Stomach (tissue), 9 donors: Measurements from ENCODE around the gene DYNC1H1. TPM values are rescaled to one million over a fixed set of nuclear protein-coding genes. Genes with fewer than 3 reads are reported as not detected.

Experiments
- DNase-seq, 2 donors: peaks; one replicate each; pipeline versions ENCODE4 v3.0.0 to v3.0.0-alpha.2; 2013 to 2019
- H3K27ac ChIP-seq, 5 donors: fragments of 200-600 bp in 4 of 5; sonication (generic) in 4 of 5; one replicate each; pipeline ENCODE4 v1.5.1; 2013 to 2019; ENCODE audit warnings: mild to moderate bottlenecking in 1 of 5, moderate library complexity in 1 of 5
- H3K27me3 ChIP-seq, 3 donors: fragments of 200-600 bp; sonication (generic); one replicate each; pipeline ENCODE4 v1.5.1; 2017 to 2019; ENCODE audit warnings: mixed run types in 1 of 3
- H3K36me3 ChIP-seq, 4 donors: fragments of 200-600 bp; sonication (generic); 1 replicate in 3 of 4; 2 replicates in 1 of 4; pipeline ENCODE4 v1.5.1; 2016 to 2019
- H3K4me1 ChIP-seq, 4 donors: fragments of 200-600 bp; sonication (generic); one replicate each; pipeline ENCODE4 v1.5.1; 2016 to 2019
- H3K4me3 ChIP-seq, 4 donors: fragments of 200-600 bp; sonication (generic) in 3 of 4; one replicate each; pipeline ENCODE4 v1.5.1; 2016 to 2019; ENCODE audit warnings: mild to moderate bottlenecking in 1 of 4
- H3K9me3 ChIP-seq, 4 donors: fragments of 200-600 bp; sonication (generic); one replicate each; pipeline ENCODE4 v1.5.1; 2016 to 2019
- EP300 ChIP-seq: sonication (generic); formaldehyde crosslinking; IDR thresholded peaks from one replicate; pipeline ENCODE4 v1.6.1; 2017; ENCODE audit warnings: antibody characterized with exemption
- POLR2A ChIP-seq, 4 donors: fragments of 450-650 bp; IDR thresholded peaks; one replicate each; pipeline ENCODE4 v1.6.1; 2016; ENCODE audit warnings: antibody characterized with exemption in 4 of 4, control low read depth in 2 of 4, mild to moderate bottlenecking in 1 of 4, moderate library complexity in 1 of 4
- POLR2AphosphoS5 ChIP-seq, 3 donors: sonication (generic); formaldehyde crosslinking; IDR thresholded peaks; one replicate each; pipeline ENCODE4 v1.6.1; 2016; ENCODE audit warnings: antibody characterized with exemption in 3 of 3
- WGBS, 5 donors: extraction: QIAGEN DNeasy Blood & Tissue Kit in 3 of 5; methylation state at CpG; one replicate each; pipeline versions ENCODE4 v1.1.5 to v1.1.7; 2013 to 2018; 5-methylcytosine and 5-hydroxymethylcytosine counted together
- intact Hi-C: fragments of 100-400 bp; cut with DNase I; formaldehyde crosslinking; loops from one replicate; pipeline ENCODE4 v1.15.1; 2023; ENCODE audit warnings: low total_unique reads
- polyA plus RNA-seq, 3 donors: library from polyadenylated mRNA; stranded (reverse); fragments of 200-250 nt; gene quantifications; one replicate each; pipeline ENCODE4 v1.2.3, GENCODE V29; 2013
- total RNA-seq, 5 donors: library from RNA; depleted of rRNA; stranded (reverse); fragments of >200 nt; gene quantifications; one replicate each; pipeline versions ENCODE4 v1.1.0 to v1.2.3, GENCODE V29; 2014 to 2016
- TF ChIP-seq, protein P1 (sequence below), 7 experiments: fragments of 450-650 bp in 4 of 7; fragments of 200-600 bp in 3 of 7; sonication (generic) in 3 of 7; IDR thresholded peaks; one replicate each; pipeline ENCODE4 v1.5.1; 2016 to 2019; ENCODE audit warnings: antibody characterized with exemption in 7 of 7, control low read depth in 2 of 7, mild to moderate bottlenecking in 1 of 7
- donor health status: healthy with polysubstance abuse.
- donor health status: Bipolar disorder and iron deficiency.
- donor health status: healthy.

The DYNC1H1 gene
- total and polyA plus RNA-seq, 8 donors, result 52.9 to 651 (median 332) TPM

DNA sequence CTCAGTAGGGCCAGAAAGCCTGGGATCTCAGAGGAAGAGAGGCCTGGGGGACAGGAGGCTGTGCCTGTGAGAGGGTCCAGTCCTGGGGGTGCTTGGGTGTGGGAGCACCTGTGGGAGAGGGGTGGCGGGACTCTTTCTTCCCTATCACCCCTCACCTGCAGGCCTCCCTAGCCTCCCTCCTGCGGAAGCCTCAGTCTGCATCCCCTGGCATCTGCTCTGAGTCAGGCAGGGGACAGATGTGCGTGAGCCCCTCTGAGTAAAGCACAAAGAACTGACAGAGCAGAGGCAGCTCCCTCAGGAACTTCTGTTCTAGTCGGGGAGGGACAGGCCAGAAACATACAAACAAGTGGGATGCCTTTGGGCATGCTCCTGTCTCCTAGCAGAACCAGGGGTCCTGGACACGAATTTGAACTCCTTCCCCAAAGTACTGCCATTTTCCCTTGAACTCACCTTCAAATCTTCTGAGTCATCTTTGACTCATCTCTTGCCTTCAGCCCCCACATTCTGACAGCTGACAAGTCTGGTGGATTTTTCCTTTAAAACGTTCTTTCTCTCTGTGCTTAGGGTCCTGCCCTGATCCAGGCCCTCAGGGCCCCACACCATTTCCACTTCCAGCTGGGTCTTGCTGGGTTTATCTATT lies 131.0 kb downstream of the DYNC1H1 start:
- Histone ChIP-seq H3K9me3 (no peaks in the 10 kb centered on the region), H3K4me1 (peaks cover 0 to 9% (median 7%) of the 10 kb centered on the region in 4 donors), H3K4me3 (no peak overlapping the region), H3K36me3 (no peaks in the 10 kb centered on the region), H3K27me3 (no peaks in the 10 kb centered on the region), H3K27ac (no peak overlapping the region)
- intact Hi-C loops, result loop anchor here (5.0 kb wide), 2 partner anchors 48 to 138 kb away; no protein-coding TSS in a partner anchor
- TF ChIP-seq EP300 (no peak), POLR2A (IDR thresholded peaks at IDR 0.05) (no peak), POLR2AphosphoS5 (IDR thresholded peaks at IDR 0.05) (no peak)
- TF ChIP-seq, protein P1, sequence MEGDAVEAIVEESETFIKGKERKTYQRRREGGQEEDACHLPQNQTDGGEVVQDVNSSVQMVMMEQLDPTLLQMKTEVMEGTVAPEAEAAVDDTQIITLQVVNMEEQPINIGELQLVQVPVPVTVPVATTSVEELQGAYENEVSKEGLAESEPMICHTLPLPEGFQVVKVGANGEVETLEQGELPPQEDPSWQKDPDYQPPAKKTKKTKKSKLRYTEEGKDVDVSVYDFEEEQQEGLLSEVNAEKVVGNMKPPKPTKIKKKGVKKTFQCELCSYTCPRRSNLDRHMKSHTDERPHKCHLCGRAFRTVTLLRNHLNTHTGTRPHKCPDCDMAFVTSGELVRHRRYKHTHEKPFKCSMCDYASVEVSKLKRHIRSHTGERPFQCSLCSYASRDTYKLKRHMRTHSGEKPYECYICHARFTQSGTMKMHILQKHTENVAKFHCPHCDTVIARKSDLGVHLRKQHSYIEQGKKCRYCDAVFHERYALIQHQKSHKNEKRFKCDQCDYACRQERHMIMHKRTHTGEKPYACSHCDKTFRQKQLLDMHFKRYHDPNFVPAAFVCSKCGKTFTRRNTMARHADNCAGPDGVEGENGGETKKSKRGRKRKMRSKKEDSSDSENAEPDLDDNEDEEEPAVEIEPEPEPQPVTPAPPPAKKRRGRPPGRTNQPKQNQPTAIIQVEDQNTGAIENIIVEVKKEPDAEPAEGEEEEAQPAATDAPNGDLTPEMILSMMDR (IDR thresholded peaks at IDR 0.05), result no peak
- no peak for DNase-seq
- whole genome bisulfite sequencing, 5 donors, result 77 to 88% (median 85%) methylated on average over 6 of the region's 6 CpGs

DNA sequence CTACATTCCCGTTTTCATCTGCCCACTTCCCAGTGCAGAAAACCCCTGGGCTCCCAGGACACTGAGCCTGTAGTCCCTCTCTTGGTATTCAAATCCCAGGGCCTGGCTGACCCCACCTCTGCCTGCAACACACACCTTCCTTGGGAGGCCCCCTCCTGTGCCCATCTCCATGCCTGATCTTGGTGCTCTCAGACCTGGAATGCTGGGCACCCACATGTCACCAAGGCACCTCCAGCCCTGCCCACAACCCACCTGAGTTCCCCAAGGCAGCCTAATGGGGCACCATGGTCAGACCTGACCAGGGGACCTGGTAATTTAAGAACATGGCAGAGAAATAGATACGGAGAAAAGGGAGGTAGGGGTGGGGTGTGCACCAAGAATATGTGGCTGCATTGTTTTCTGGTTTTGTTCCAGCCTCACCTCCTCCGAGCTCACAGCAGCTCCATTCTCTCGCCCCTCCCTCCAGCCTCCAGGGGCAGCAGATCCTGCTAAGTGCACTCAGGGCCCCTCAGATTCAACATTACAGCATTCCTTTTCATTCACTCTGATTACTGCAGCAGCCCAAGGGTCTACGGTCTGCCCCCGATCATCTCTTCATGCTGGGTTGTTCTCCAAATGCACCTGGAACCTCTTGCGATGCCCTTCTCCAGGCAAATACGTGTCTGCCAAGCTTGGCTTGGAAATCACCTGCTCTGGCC lies 131.6 kb downstream of the DYNC1H1 start:
- TF ChIP-seq, protein P1 (IDR thresholded peaks at IDR 0.05), result no peak
- Histone ChIP-seq H3K36me3 (no peaks in the 10 kb centered on the region), H3K27me3 (no peaks in the 10 kb centered on the region), H3K27ac (no peak overlapping the region), H3K4me3 (no peak overlapping the region), H3K9me3 (no peaks in the 10 kb centered on the region), H3K4me1 (peaks cover 0 to 9% (median 7%) of the 10 kb centered on the region in 4 donors)
- intact Hi-C loops, result loop anchor here (5.0 kb wide), 2 partner anchors 49 to 139 kb away; no protein-coding TSS in a partner anchor
- 49 to 55% (median 52%) methylated on average over 7 to 8 of the region's 8 CpGs for WGBS, 5 donors
- no peak for DNase-seq

DNA sequence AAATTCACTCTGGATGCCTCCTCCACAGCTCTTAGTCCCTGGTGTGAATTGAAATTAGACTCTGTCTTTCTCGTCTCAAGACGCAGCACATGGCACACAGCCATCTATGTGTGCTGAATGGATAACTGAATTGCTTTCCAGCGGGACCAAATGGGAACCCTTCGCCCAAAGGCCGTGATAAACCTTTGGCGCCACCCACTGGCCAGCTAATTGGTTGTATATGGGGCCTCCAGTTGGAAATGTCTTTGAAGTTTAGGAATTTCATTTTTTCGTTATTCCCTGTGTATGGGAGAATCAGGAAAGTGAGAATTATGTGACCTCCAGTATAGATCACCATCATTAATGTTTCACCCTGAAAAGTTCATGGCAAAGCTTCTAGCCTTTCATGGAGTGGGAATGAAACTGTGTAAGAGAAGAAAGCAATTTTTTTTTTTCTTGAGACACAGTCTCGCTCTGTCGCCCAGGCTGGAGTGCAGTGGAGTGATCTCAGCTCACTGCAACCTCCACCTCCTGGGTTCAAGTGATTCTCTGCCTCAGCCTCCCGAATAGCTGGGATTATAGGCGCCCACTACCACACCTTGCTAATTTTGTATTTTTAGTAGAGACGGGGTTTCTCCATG lies 132.3 kb downstream of the DYNC1H1 start:
- H3K27me3 ChIP-seq, result no peaks in the 10 kb centered on the region
- H3K36me3 ChIP-seq, result no peaks in the 10 kb centered on the region
- peaks cover 0 to 9% (median 7%) of the 10 kb centered on the region in 4 donors for H3K4me1 ChIP-seq
- H3K9me3 ChIP-seq, result no peaks in the 10 kb centered on the region
- WGBS, 5 donors, result 31 to 34% (median 32%) methylated on average over 12 of the region's 12 CpGs
- peak; percentile 91 to 94 for DNase-seq
- TF ChIP-seq, protein P1 (IDR thresholded peaks at IDR 0.05), result peak in 5 of 7 experiments; percentile 59 to 83 (median 77)
- no peak for TF ChIP-seq EP300
- TF ChIP-seq POLR2AphosphoS5 (IDR thresholded peaks at IDR 0.05), result peak in 1 of 3 donors; percentile 66
- no peak for TF ChIP-seq POLR2A (IDR thresholded peaks at IDR 0.05)
- H3K27ac ChIP-seq, result no peak overlapping the region
- H3K4me3 ChIP-seq, result no peak overlapping the region
- intact Hi-C loops, result loop anchor here (5.0 kb wide), 2 partner anchors 49 to 139 kb away; no protein-coding TSS in a partner anchor

DNA sequence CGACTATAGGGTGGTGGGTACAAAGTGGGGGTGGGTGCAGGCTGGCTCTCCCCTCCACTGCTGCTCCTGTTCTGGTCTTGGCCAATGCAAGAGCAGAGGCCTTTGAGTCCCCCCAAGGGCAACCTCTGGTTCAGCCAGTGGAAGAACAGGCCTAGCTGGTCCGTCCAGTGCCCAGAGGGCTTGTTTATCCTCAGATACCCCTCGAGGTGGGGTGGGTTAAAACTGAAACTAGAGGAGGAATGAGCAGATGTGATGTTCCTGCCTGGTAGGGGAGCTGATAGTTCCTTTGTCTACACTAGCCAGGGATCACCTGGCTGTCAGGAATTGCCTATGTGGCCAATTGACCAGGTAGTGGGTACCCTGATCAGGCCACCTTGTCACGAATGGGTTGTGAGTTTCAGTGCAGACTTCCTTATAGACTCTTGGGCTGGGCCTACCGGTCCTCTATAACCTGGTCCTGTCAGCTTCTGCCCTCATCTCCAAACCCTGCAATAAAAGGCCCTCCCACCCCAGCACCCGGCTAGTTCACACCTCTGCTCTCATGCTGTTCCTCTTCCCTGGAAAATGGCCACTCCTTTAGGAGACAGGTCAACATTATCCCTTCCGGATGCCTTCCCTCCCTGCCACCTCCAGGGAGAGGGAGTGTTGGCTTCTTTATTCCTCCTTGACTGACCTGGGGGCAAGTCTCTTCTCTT lies 133.2 kb downstream of the DYNC1H1 start:
- no peak for TF ChIP-seq EP300
- TF ChIP-seq POLR2A (IDR thresholded peaks at IDR 0.05), result no peak
- no peak for TF ChIP-seq POLR2AphosphoS5 (IDR thresholded peaks at IDR 0.05)
- TF ChIP-seq, protein P1 (IDR thresholded peaks at IDR 0.05), result no peak
- Histone ChIP-seq H3K9me3 (no peaks in the 10 kb centered on the region), H3K36me3 (no peaks in the 10 kb centered on the region), H3K27me3 (no peaks in the 10 kb centered on the region), H3K4me1 (peaks cover 0 to 9% (median 7%) of the 10 kb centered on the region in 4 donors), H3K4me3 (no peak overlapping the region), H3K27ac (no peak overlapping the region)
- WGBS, 5 donors, result 35 to 56% (median 45%) methylated on average over 7 of the region's 7 CpGs
- peak; percentile 45 to 86 for DNase-seq
- intact Hi-C loops, result loop anchor here (5.0 kb wide), 2 partner anchors 50 to 140 kb away; no protein-coding TSS in a partner anchor
